Upper lobe of left lung (tissue), 6 donors: Measurements from ENCODE around the gene ARIH2. TPM values are rescaled to one million over a fixed set of nuclear protein-coding genes. Genes with fewer than 3 reads are reported as not detected.

Source experiments
- ATAC-seq, 2 donors: fragments of 200-7000 bp; cut with Tn5 transposase; one replicate each; pipeline ENCODE4 v1.9.1; 2022; ENCODE audit warnings: mild to moderate bottlenecking in 2 of 2, moderate library complexity in 2 of 2; ENCODE audit not compliant: low FRiP score in 2 of 2
- DNase-seq, 2 donors: peaks; one replicate each; pipeline ENCODE4 v3.0.0-alpha.2; 2019 to 2020
- H3K27ac ChIP-seq, 4 donors: fragments of 200-600 bp; sonication (generic); one replicate each; pipeline ENCODE4 v1.5.1; 2016 to 2019
- H3K27me3 ChIP-seq, 4 donors: fragments of 200-600 bp; sonication (generic); one replicate each; pipeline ENCODE4 v1.5.1; 2017 to 2019
- H3K36me3 ChIP-seq, 4 donors: fragments of 200-600 bp; sonication (generic); one replicate each; pipeline ENCODE4 v1.5.1; 2016 to 2019
- H3K4me1 ChIP-seq, 4 donors: fragments of 200-600 bp; sonication (generic); one replicate each; pipeline ENCODE4 v1.5.1; 2018 to 2019
- H3K4me3 ChIP-seq, 4 donors: fragments of 200-600 bp; sonication (generic); one replicate each; pipeline ENCODE4 v1.5.1; 2017 to 2019; ENCODE audit warnings: mild to moderate bottlenecking in 2 of 4, moderate library complexity in 1 of 4
- H3K9me3 ChIP-seq, 4 donors: fragments of 200-600 bp; sonication (generic); one replicate each; pipeline ENCODE4 v1.5.1; 2018 to 2019
- CTCF ChIP-seq, 6 experiments: fragments of 450-650 bp in 4 of 6; fragments of 200-600 bp in 2 of 6; sonication (generic) in 2 of 6; IDR thresholded peaks; one replicate each; pipeline ENCODE4 v1.5.1; 2016 to 2019; ENCODE audit warnings: antibody characterized with exemption in 6 of 6
- EP300 ChIP-seq, 4 donors: sonication (generic); formaldehyde crosslinking; IDR thresholded peaks; one replicate each; pipeline ENCODE4 v1.5.1; 2017; ENCODE audit warnings: antibody characterized with exemption in 4 of 4, control low read depth in 2 of 4
- POLR2A ChIP-seq, 4 donors: fragments of 450-650 bp; IDR thresholded peaks; one replicate each; pipeline ENCODE4 v1.5.1; 2016 to 2017; ENCODE audit warnings: antibody characterized with exemption in 4 of 4, mild to moderate bottlenecking in 2 of 4
- POLR2AphosphoS5 ChIP-seq, 2 donors: sonication (generic); formaldehyde crosslinking; IDR thresholded peaks; one replicate each; pipeline ENCODE4 v1.5.1; 2017; ENCODE audit warnings: antibody characterized with exemption in 2 of 2
- WGBS, 2 donors: methylation state at CpG; one replicate each; pipeline ENCODE4 v1.1.5; 2017 to 2018; 5-methylcytosine and 5-hydroxymethylcytosine counted together
- small RNA-seq, 4 donors: library from RNA; depleted of rRNA; stranded (forward); fragments of <200 nt; gene quantifications; one replicate each; pipeline ENCODE3, GENCODE V24; 2016
- total RNA-seq, 6 donors: library from RNA; depleted of rRNA in 4 of 6; stranded (reverse); fragments of >200 nt in 4 of 6; gene quantifications; one replicate each; pipeline versions ENCODE4 v1.1.0 to v1.2.1, GENCODE V29; 2016 to 2021
- donor health status: DM: no; HTN: no; CAD: no; lungs with moderate emphysema.
- donor health status: DM: no; HTN: yes; CAD: no; lungs with severe emphysema.

ARIH2 gene
- total RNA-seq, 6 donors from 2014 or later, result 81.2 to 190 (median 91.0) TPM

- Histone ChIP-seq H3K4me1 (peaks cover 10 to 20% (median 15%) of the 10 kb centered on the region in 4 donors), H3K9me3 (no peaks in the 10 kb centered on the region), H3K4me3 (no peak overlapping the region), H3K27ac (peak overlapping the region in 1 of 4 donors; percentile 92), H3K27me3 (no peaks in the 10 kb centered on the region), H3K36me3 (peaks cover 20 to 76% (median 43%) of the 10 kb centered on the region in 4 donors)
- WGBS, 2 donors, result 89 to 91% methylated on average over 6 of the region's 6 CpGs
- DNase-seq (no peak), ATAC-seq (no peak)
- TF ChIP-seq CTCF (IDR thresholded peaks at IDR 0.05) (no peak), EP300 (IDR thresholded peaks at IDR 0.05) (no peak), POLR2A (IDR thresholded peaks at IDR 0.05) (no peak), POLR2AphosphoS5 (IDR thresholded peaks at IDR 0.05) (no peak)
These were observed 111.7 kb downstream of the ARIH2 start for GRCh38 chr3:49030321-49030720.

- peaks cover 10 to 20% (median 13%) of the 10 kb centered on the region in 4 donors for H3K4me1 ChIP-seq
- peaks cover 18 to 68% (median 36%) of the 10 kb centered on the region in 4 donors for H3K36me3 ChIP-seq
- DNase-seq (no peak), ATAC-seq (no peak)
- H3K27ac ChIP-seq, result peak overlapping the region in 1 of 4 donors; percentile 5
- no peaks in the 10 kb centered on the region for H3K9me3 ChIP-seq
- 96 to 97% methylated on average over 6 of the region's 6 CpGs for WGBS, 2 donors
- H3K4me3 ChIP-seq, result no peak overlapping the region
- H3K27me3 ChIP-seq, result no peaks in the 10 kb centered on the region
- TF ChIP-seq EP300 (IDR thresholded peaks at IDR 0.05) (no peak), CTCF (IDR thresholded peaks at IDR 0.05) (no peak), POLR2A (IDR thresholded peaks at IDR 0.05) (no peak), POLR2AphosphoS5 (IDR thresholded peaks at IDR 0.05) (no peak)
These were observed 114.1 kb downstream of the ARIH2 start for GRCh38 chr3:49032646-49033304.

- Histone ChIP-seq H3K9me3 (no peaks in the 10 kb centered on the region), H3K4me3 (no peak overlapping the region), H3K27me3 (no peaks in the 10 kb centered on the region), H3K4me1 (peaks cover 0 to 3% (median 0%) of the 10 kb centered on the region in 4 donors), H3K36me3 (peaks cover 18 to 85% (median 46%) of the 10 kb centered on the region in 4 donors), H3K27ac (no peak overlapping the region)
- DNase-seq (no peak), ATAC-seq (no peak)
- 95 to 96% methylated on average over 2 of the region's 2 CpGs for WGBS, 2 donors
- TF ChIP-seq POLR2A (IDR thresholded peaks at IDR 0.05) (no peak), POLR2AphosphoS5 (IDR thresholded peaks at IDR 0.05) (no peak), EP300 (IDR thresholded peaks at IDR 0.05) (no peak), CTCF (IDR thresholded peaks at IDR 0.05) (no peak)
These were observed 116.0 kb downstream of the ARIH2 start for GRCh38 chr3:49034650-49035049.

GRCh38 chr3:49035281-49035680 lies 116.6 kb downstream of the ARIH2 start:
- peaks cover 18 to 84% (median 46%) of the 10 kb centered on the region in 4 donors for H3K36me3 ChIP-seq

More at GRCh38 chr3:49035281-49035680, 116.6 kb downstream of the ARIH2 start:
- no peak overlapping the region for H3K27ac ChIP-seq
- TF ChIP-seq POLR2AphosphoS5 (IDR thresholded peaks at IDR 0.05) (no peak), POLR2A (IDR thresholded peaks at IDR 0.05) (no peak), CTCF (IDR thresholded peaks at IDR 0.05) (no peak), EP300 (IDR thresholded peaks at IDR 0.05) (no peak)
- 90 to 91% methylated on average over 3 of the region's 3 CpGs for WGBS, 2 donors
- H3K4me3 ChIP-seq, result no peak overlapping the region
- no peak for ATAC-seq
- no peak for DNase-seq
- no peaks in the 10 kb centered on the region for H3K9me3 ChIP-seq
- H3K27me3 ChIP-seq, result no peaks in the 10 kb centered on the region
- H3K4me1 ChIP-seq, result no peaks in the 10 kb centered on the region

Small RNA genes within 50 kb of the gene (small RNA-seq; reads per million reads assigned to genes)
- gene MIR191 (4,126 to 8,807 (median 6,300) reads per million in 4 donors), gene MIR425 (18.7 to 63.9 (median 33.7) reads per million in 4 donors)

Other genes with a start within 250 kb of the ARIH2 start
- 10 to 100 TPM; 17.8 to 55.5 (median 21.8) TPM for gene NCKIPSD, start 232.9 kb upstream of the ARIH2 start, total RNA-seq
- 100 to 1,000 TPM in 1 of 6 donors, 10 to 100 TPM in 5; 53.3 to 106 (median 65.4) TPM for gene IP6K2, start 201.6 kb upstream of the ARIH2 start, total RNA-seq
- 10 to 100 TPM; 13.0 to 62.3 (median 31.4) TPM for gene PRKAR2A, start 71.0 kb upstream of the ARIH2 start, total RNA-seq
- gene SLC25A20, start 20.0 kb upstream of the ARIH2 start, total RNA-seq, result 10 to 100 TPM; 15.1 to 32.7 (median 19.2) TPM
- gene P4HTM, start 71.4 kb downstream of the ARIH2 start, total RNA-seq, result 100 to 1,000 TPM in 1 of 6 donors, 10 to 100 TPM in 5; 44.2 to 184 (median 69.9) TPM
- gene WDR6, start 88.5 kb downstream of the ARIH2 start, total RNA-seq, result 100 to 1,000 TPM; 100 to 279 (median 123) TPM
- 10 to 100 TPM; 28.5 to 67.1 (median 35.7) TPM for gene DALRD3, start 99.7 kb downstream of the ARIH2 start, total RNA-seq
- gene NDUFAF3, start 103.3 kb downstream of the ARIH2 start, total RNA-seq, result 100 to 1,000 TPM in 3 of 6 donors, 10 to 100 TPM in 3; 75.4 to 166 (median 101) TPM
- gene IMPDH2, start 110.6 kb downstream of the ARIH2 start, total RNA-seq, result 100 to 1,000 TPM in 3 of 6 donors, 10 to 100 TPM in 3; 67.1 to 142 (median 97.3) TPM
- 100 to 1,000 TPM in 1 of 6 donors, 10 to 100 TPM in 5; 65.6 to 145 (median 74.2) TPM for gene QRICH1, start 175.2 kb downstream of the ARIH2 start, total RNA-seq
- gene QARS1, start 185.9 kb downstream of the ARIH2 start, total RNA-seq, result 100 to 1,000 TPM; 143 to 256 (median 191) TPM
- 10 to 100 TPM; 42.6 to 76.4 (median 57.2) TPM for gene USP19, start 202.0 kb downstream of the ARIH2 start, total RNA-seq
- 100 to 1,000 TPM; 349 to 904 (median 555) TPM for gene LAMB2, start 214.2 kb downstream of the ARIH2 start, total RNA-seq
- gene CCDC71, start 247.5 kb downstream of the ARIH2 start, total RNA-seq, result 10 to 100 TPM; 20.7 to 31.6 (median 26.0) TPM